ENCODE data around the gene PIK3R1. TPM values are rescaled to one million over a fixed set of nuclear protein-coding genes. Genes with fewer than 3 reads are reported as not detected.

Gene PIK3R1
- total RNA-seq, 1 donor from 2014 or later = 52.2 TPM

GRCh38 chr5:68303038-68303738, 87.6 kb downstream of the PIK3R1 start:
- no peak overlapping the region for H3K4me3 Mint-ChIP-seq
- TF ChIP-seq CTCF (IDR thresholded peaks at IDR 0.05) = no peak
- ATAC-seq (ENCODE audit: low read depth) = no peak
- no peak overlapping the region for H3K27ac Mint-ChIP-seq
- CTCF ChIA-PET = interaction anchor here (1.7 to 1.9 kb wide), 2 partner anchors 16 to 17 kb away, joined by 4 to 5 read pairs; no protein-coding TSS in a partner anchor
- no peaks in the 10 kb centered on the region for H3K27me3 Mint-ChIP-seq
- no peaks in the 10 kb centered on the region for H3K9me3 Mint-ChIP-seq
- DNase-seq = no peak
- H3K4me1 Mint-ChIP-seq = no peaks in the 10 kb centered on the region
- POLR2A ChIA-PET = no interaction called here
- intact Hi-C loops (cut with micrococcal nuclease) = no loop called here
- peaks cover 29% of the 10 kb centered on the region for H3K36me3 Mint-ChIP-seq (ENCODE audit: low read depth)

- no peak overlapping the region for H3K27ac Mint-ChIP-seq
- H3K27me3 Mint-ChIP-seq = no peaks in the 10 kb centered on the region
- H3K36me3 Mint-ChIP-seq (ENCODE audit: low read depth) = peaks cover 23% of the 10 kb centered on the region
- POLR2A ChIA-PET = no interaction called here
- no peak overlapping the region for H3K4me3 Mint-ChIP-seq
- no peaks in the 10 kb centered on the region for H3K9me3 Mint-ChIP-seq
- no peak for TF ChIP-seq CTCF (IDR thresholded peaks at IDR 0.05)
- CTCF ChIA-PET = interaction anchor here (1.7 kb wide), 1 partner anchor 17 kb away, joined by 4 read pairs; no protein-coding TSS in a partner anchor
- ATAC-seq (ENCODE audit: low read depth) (no peak), DNase-seq (no peak)
- no peaks in the 10 kb centered on the region for H3K4me1 Mint-ChIP-seq
- intact Hi-C loops (cut with micrococcal nuclease) = no loop called here
These were observed 88.3 kb downstream of the PIK3R1 start for GRCh38 chr5:68303754-68304420.

- intact Hi-C loops (cut with micrococcal nuclease) = no loop called here
- H3K4me3 Mint-ChIP-seq = no peak overlapping the region
- no peak for TF ChIP-seq CTCF (IDR thresholded peaks at IDR 0.05)
- H3K27me3 Mint-ChIP-seq = no peaks in the 10 kb centered on the region
- peaks cover 17% of the 10 kb centered on the region for H3K36me3 Mint-ChIP-seq (ENCODE audit: low read depth)
- no peaks in the 10 kb centered on the region for H3K9me3 Mint-ChIP-seq
- no peaks in the 10 kb centered on the region for H3K4me1 Mint-ChIP-seq
- CTCF ChIA-PET = interaction anchor here (1.7 kb wide), 1 partner anchor 18 kb away, joined by 4 read pairs; no protein-coding TSS in a partner anchor
- POLR2A ChIA-PET = no interaction called here
- no peak overlapping the region for H3K27ac Mint-ChIP-seq
- ATAC-seq (ENCODE audit: low read depth) (no peak), DNase-seq (no peak)
These were observed 89.0 kb downstream of the PIK3R1 start for GRCh38 chr5:68304421-68305052.

- ATAC-seq (ENCODE audit: low read depth) = no peak
- intact Hi-C loops (cut with micrococcal nuclease) = no loop called here
- H3K36me3 Mint-ChIP-seq (ENCODE audit: low read depth) = peaks cover 9% of the 10 kb centered on the region
- CTCF ChIA-PET = no interaction called here
- H3K4me3 Mint-ChIP-seq = no peak overlapping the region
- POLR2A ChIA-PET = no interaction called here
- no peaks in the 10 kb centered on the region for H3K9me3 Mint-ChIP-seq
- DNase-seq = no peak
- H3K27me3 Mint-ChIP-seq = no peaks in the 10 kb centered on the region
- no peaks in the 10 kb centered on the region for H3K4me1 Mint-ChIP-seq
- no peak overlapping the region for H3K27ac Mint-ChIP-seq
- TF ChIP-seq CTCF (IDR thresholded peaks at IDR 0.05) = no peak
These were observed 89.8 kb downstream of the PIK3R1 start for GRCh38 chr5:68305223-68305870.

All from activated B cell treated with CpG ODN at 0.5 μM for 24 hours (primary cell).